ENCODE data around the gene DEF6.

- TF ChIP-seq CTCF (IDR thresholded peaks at IDR 0.05) (peak; percentile 27 to 66 (median 51)), POLR2A (IDR thresholded peaks at IDR 0.05) (no peak)
These were observed 29.9 kb downstream of the DEF6 start for GRCh38 chr6:35327349-35328027.

Data from heart left ventricle (tissue), 13 donors.